ENCODE measurements around the gene ORMDL3.

Gene ORMDL3

DNA sequence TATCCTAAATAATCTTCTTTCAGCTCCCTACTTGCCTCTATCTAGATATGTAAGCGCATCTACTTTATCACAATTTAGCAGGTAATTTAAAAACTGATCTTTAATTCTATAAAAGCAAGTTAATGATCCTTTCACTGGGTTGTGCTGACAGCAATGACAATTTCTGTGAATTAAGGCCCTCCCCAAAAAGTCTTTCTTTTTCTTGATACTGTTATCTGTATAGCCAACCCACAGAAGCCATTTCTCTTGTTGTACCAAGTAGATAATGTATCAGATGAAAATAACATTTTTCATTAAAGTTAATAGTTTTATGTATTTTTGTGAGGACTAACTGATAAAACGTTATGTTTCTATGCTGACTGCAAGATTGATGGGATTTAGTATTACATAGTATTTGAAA lies 55.6 kb downstream of the ORMDL3 start:
- no peaks in the 10 kb centered on the region for H3K36me3 ChIP-seq (replicated peaks)
- DNase-seq, result no peak
- H3K27ac ChIP-seq, result no peak overlapping the region
- H3K4me3 ChIP-seq (ENCODE audit: low read depth, low read length), result no peak overlapping the region
- in situ Hi-C loops (cut with HindIII; ENCODE audit: low pct_ligation_motif_present, low sequenced_read_pairs), result no loop called here
- TF ChIP-seq, protein P1, sequence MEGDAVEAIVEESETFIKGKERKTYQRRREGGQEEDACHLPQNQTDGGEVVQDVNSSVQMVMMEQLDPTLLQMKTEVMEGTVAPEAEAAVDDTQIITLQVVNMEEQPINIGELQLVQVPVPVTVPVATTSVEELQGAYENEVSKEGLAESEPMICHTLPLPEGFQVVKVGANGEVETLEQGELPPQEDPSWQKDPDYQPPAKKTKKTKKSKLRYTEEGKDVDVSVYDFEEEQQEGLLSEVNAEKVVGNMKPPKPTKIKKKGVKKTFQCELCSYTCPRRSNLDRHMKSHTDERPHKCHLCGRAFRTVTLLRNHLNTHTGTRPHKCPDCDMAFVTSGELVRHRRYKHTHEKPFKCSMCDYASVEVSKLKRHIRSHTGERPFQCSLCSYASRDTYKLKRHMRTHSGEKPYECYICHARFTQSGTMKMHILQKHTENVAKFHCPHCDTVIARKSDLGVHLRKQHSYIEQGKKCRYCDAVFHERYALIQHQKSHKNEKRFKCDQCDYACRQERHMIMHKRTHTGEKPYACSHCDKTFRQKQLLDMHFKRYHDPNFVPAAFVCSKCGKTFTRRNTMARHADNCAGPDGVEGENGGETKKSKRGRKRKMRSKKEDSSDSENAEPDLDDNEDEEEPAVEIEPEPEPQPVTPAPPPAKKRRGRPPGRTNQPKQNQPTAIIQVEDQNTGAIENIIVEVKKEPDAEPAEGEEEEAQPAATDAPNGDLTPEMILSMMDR (IDR thresholded peaks at IDR 0.05; ENCODE audit: low read depth, low read length, missing control alignments), result no peak
- H3K27me3 ChIP-seq (replicated peaks), result peaks cover 7% of the 10 kb centered on the region
